GM23248 (cell line): ENCODE data around the gene B9D2. TPM values are rescaled to one million over a fixed set of nuclear protein-coding genes. Genes with fewer than 3 reads are reported as not detected.
A peak's percentile ranks its signal among the peaks of the same experiment; 100 is the strongest.
"Not testable (repeated sequence)": the region's sequence is repeated elsewhere in the genome, so short reads cannot be mapped to it uniquely, and the experiment has no call there.

Source experiments
- DNase-seq: peaks from one replicate; pipeline ENCODE4 v3.0.0-alpha.2; 2015
- H2AFZ ChIP-seq: fragments of 200-600 bp; sonication (generic); 2 replicates; pipeline ENCODE4 v1.6.1; 2016; ENCODE audit warnings: antibody characterized with exemption
- H3F3A ChIP-seq: fragments of 200-600 bp; sonication (generic); 2 replicates; pipeline ENCODE4 v1.6.1; 2016; ENCODE audit warnings: mild to moderate bottlenecking, antibody characterized with exemption, mixed run types; ENCODE audit not compliant: insufficient read depth
- H3K27ac ChIP-seq: fragments of 200-600 bp; sonication (generic); 2 replicates; pipeline ENCODE4 v1.5.1; 2016; ENCODE audit warnings: mild to moderate bottlenecking
- H3K27me3 ChIP-seq: fragments of 200-600 bp; sonication (generic); replicated peaks from 2 replicates; pipeline ENCODE4 v1.6.1; 2016; ENCODE audit warnings: mild to moderate bottlenecking; ENCODE audit not compliant: insufficient read depth
- H3K36me3 ChIP-seq: fragments of 200-600 bp; sonication (generic); 2 replicates; pipeline ENCODE4 v1.6.1; 2016; ENCODE audit warnings: low read depth, mild to moderate bottlenecking
- H3K4me1 ChIP-seq: fragments of 200-600 bp; sonication (generic); 2 replicates; pipeline ENCODE4 v1.6.1; 2016; ENCODE audit warnings: mild to moderate bottlenecking; ENCODE audit not compliant: insufficient read depth
- H3K4me2 ChIP-seq: fragments of 200-600 bp; sonication (generic); one replicate; pipeline ENCODE4 v1.6.1; 2016; ENCODE audit warnings: mild to moderate bottlenecking; ENCODE audit not compliant: unreplicated experiment
- H3K4me3 ChIP-seq: fragments of 200-600 bp; sonication (generic); 2 replicates; pipeline ENCODE4 v1.5.1; 2016; ENCODE audit warnings: mild to moderate bottlenecking
- H3K79me2 ChIP-seq: fragments of 200-600 bp; sonication (generic); 2 replicates; pipeline ENCODE4 v1.6.1; 2016; ENCODE audit warnings: mild to moderate bottlenecking; ENCODE audit not compliant: insufficient read depth
- H3K9ac ChIP-seq: fragments of 200-600 bp; sonication (generic); 2 replicates; pipeline ENCODE4 v1.6.1; 2016; ENCODE audit warnings: mild to moderate bottlenecking
- H3K9me2 ChIP-seq: fragments of 200-600 bp; sonication (generic); 2 replicates; pipeline ENCODE4 v1.6.1; 2016; ENCODE audit warnings: mixed run types, mild to moderate bottlenecking, moderate library complexity; ENCODE audit not compliant: insufficient read depth
- H3K9me3 ChIP-seq: fragments of 200-600 bp; sonication (generic); one replicate; pipeline ENCODE4 v1.6.1; 2017; ENCODE audit warnings: low read depth
- H4K20me1 ChIP-seq: fragments of 200-600 bp; sonication (generic); 2 replicates; pipeline ENCODE4 v1.6.0; 2016; ENCODE audit not compliant: insufficient read depth
- EZH2 ChIP-seq: fragments of 200-600 bp; sonication (generic); IDR thresholded peaks from 2 replicates; pipeline ENCODE4 v1.6.1; 2018; ENCODE audit warnings: antibody characterized with exemption, mild to moderate bottlenecking; ENCODE audit not compliant: insufficient read depth, poor library complexity, severe bottlenecking
- EZH2phosphoT487 ChIP-seq: fragments of 200-600 bp; sonication (generic); IDR thresholded peaks from 2 replicates; pipeline ENCODE4 v1.6.1; 2018; ENCODE audit warnings: antibody characterized with exemption, moderate library complexity, mild to moderate bottlenecking, low read depth; ENCODE audit not compliant: insufficient read depth
- WGBS, 2 experiments: methylation state at CpG; one replicate each; pipeline ENCODE4 v1.1.6; 2015 to 2017; ENCODE audit warnings: low lambda C conversion rate in 2 of 2, low coverage in 1 of 2; ENCODE audit errors: missing lambda C conversion rate in 2 of 2; 5-methylcytosine and 5-hydroxymethylcytosine counted together
- in situ Hi-C: fragments of 300-500 bp; cut with MboI; formaldehyde crosslinking; loops from 2 replicates; pipeline ENCODE4 v1.15.0; 2020
- polyA plus RNA-seq: library from polyadenylated mRNA; unstranded; fragments of >200 nt; fragmentation: Nextera tagmentation; extraction: Ambion mirVana; gene quantifications from 2 replicates; pipeline ENCODE4 v1.2.1, GENCODE V29; 2016
- total RNA-seq: library from RNA; depleted of rRNA; stranded (reverse); fragments of >200 nt; shearing (Covaris generic); gene quantifications from 2 replicates; pipeline ENCODE4 v1.2.3, GENCODE V29; 2014

Gene B9D2
- total and polyA plus RNA-seq, 2 experiments from 2014 or later, result 9.6 to 13.2 TPM

GRCh38 chr19:41410336-41411054 lies 46.5 kb upstream of the B9D2 start:
- H3K4me2 ChIP-seq, result no peak overlapping the region
- TF ChIP-seq EZH2, result no peak
- no peak for TF ChIP-seq EZH2phosphoT487
- no peaks in the 10 kb centered on the region for H3K9me2 ChIP-seq
- no peak overlapping the region for H3K4me3 ChIP-seq
- no peaks in the 10 kb centered on the region for H3K27me3 ChIP-seq
- no peaks in the 10 kb centered on the region for H4K20me1 ChIP-seq
- no peaks in the 10 kb centered on the region for H3F3A ChIP-seq
- in situ Hi-C loops, result no loop called here
- no peak overlapping the region for H3K9ac ChIP-seq
- no peaks in the 10 kb centered on the region for H3K9me3 ChIP-seq
- 88 to 94% methylated on average over 15 to 23 of the region's 23 CpGs for WGBS, 2 experiments
- DNase-seq, result no peak
- H3K79me2 ChIP-seq, result 0 out of 2 replicates have a peak, but pooled peaks cover 4% of the 10 kb centered on the region
- H3K36me3 ChIP-seq, result no peaks in the 10 kb centered on the region
- no peak overlapping the region for H2AFZ ChIP-seq
- H3K27ac ChIP-seq, result no peak overlapping the region
- 0 out of 2 replicates have a peak, but pooled peaks cover 6% of the 10 kb centered on the region for H3K4me1 ChIP-seq

DNA sequence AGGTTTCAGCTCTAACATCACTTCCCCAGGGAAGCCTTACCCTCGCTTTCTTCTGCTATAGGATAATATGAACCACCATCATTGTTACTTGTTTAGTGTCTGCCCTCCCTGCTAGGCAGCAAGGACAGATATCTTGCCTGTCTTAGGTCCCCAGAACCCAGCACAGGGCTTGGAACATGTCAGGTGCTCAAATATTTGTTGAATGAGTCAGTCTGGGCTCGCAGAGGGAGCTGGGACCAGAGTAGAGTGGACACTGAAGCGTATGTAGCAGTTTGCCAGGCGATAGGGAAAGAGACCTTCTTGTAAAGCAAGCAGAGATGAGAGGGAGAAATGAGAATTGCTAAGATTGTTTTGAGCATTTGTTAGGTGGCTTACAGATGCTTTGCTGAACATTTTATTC lies 45.3 kb upstream of the B9D2 start:
- H3K9ac ChIP-seq, result no peak overlapping the region
- H3K79me2 ChIP-seq, result 0 out of 2 replicates have a peak, but pooled peaks cover 4% of the 10 kb centered on the region
- 73 to 75% methylated on average over 4 of the region's 4 CpGs for WGBS, 2 experiments
- H3K9me2 ChIP-seq, result no peaks in the 10 kb centered on the region
- no peaks in the 10 kb centered on the region for H3K36me3 ChIP-seq
- 0 out of 2 replicates have a peak, but pooled peaks cover 6% of the 10 kb centered on the region for H3K4me1 ChIP-seq
- in situ Hi-C loops, result no loop called here
- H3K4me3 ChIP-seq, result no peak overlapping the region
- TF ChIP-seq EZH2phosphoT487 (no peak), EZH2 (no peak)
- no peaks in the 10 kb centered on the region for H3K27me3 ChIP-seq
- H4K20me1 ChIP-seq, result no peaks in the 10 kb centered on the region
- DNase-seq, result peak; percentile 32
- no peaks in the 10 kb centered on the region for H3K9me3 ChIP-seq
- no peak overlapping the region for H2AFZ ChIP-seq
- H3F3A ChIP-seq, result no peaks in the 10 kb centered on the region
- H3K27ac ChIP-seq, result no peak overlapping the region
- no peak overlapping the region for H3K4me2 ChIP-seq

GRCh38 chr19:41408846-41409245 lies 44.9 kb upstream of the B9D2 start:
- H3K36me3 ChIP-seq, H3K9me3 ChIP-seq, H3K79me2 ChIP-seq, H2AFZ ChIP-seq, H3K4me1 ChIP-seq, H3K9ac ChIP-seq, H3F3A ChIP-seq, H4K20me1 ChIP-seq, DNase-seq, H3K27ac ChIP-seq, in situ Hi-C loops, H3K4me3 ChIP-seq, H3K27me3 ChIP-seq, H3K9me2 ChIP-seq, H3K4me2 ChIP-seq: not testable (repeated sequence)
- 97 to 100% methylated on average over 5 of the region's 5 CpGs for WGBS, 2 experiments

DNA sequence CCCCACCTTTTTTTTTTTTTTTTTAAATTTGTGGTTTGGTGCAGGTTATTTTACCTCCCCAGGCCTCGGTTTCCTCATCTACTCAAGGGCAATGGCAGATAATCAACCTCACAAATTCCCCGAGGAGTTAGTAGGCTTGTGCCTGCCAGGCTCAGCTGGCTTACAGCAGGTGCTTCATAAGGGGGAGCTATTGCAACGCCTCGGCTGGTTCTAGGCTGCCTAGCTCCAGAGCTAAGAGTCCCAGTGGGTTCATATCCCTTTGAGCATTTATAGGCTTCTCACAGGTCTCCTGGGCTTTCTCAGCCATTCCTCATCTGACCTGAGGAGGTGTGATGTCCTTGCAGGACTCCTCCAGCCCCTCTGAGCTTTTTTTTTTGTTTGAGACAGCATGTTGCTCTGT lies 44.3 kb upstream of the B9D2 start:
- no peaks in the 10 kb centered on the region for H4K20me1 ChIP-seq
- H3K4me2 ChIP-seq, result no peak overlapping the region
- no peaks in the 10 kb centered on the region for H3K9me2 ChIP-seq
- H3K79me2 ChIP-seq, result 0 out of 2 replicates have a peak, but pooled peaks cover 4% of the 10 kb centered on the region
- no peak for TF ChIP-seq EZH2phosphoT487
- TF ChIP-seq EZH2, result no peak
- in situ Hi-C loops, result no loop called here
- 42% methylated on average over 4 of the region's 4 CpGs for WGBS, 2 experiments
- no peaks in the 10 kb centered on the region for H3K27me3 ChIP-seq
- H3K4me3 ChIP-seq, result no peak overlapping the region
- no peak overlapping the region for H3K9ac ChIP-seq
- no peaks in the 10 kb centered on the region for H3F3A ChIP-seq
- no peaks in the 10 kb centered on the region for H3K36me3 ChIP-seq
- DNase-seq, result no peak
- H3K27ac ChIP-seq, result no peak overlapping the region
- 0 out of 2 replicates have a peak, but pooled peaks cover 6% of the 10 kb centered on the region for H3K4me1 ChIP-seq
- H2AFZ ChIP-seq, result no peak overlapping the region
- no peaks in the 10 kb centered on the region for H3K9me3 ChIP-seq
